HG02885 (cell line): ENCODE results near the gene ATP6V0A4.
"Not testable (repeated sequence)": the region's sequence is repeated elsewhere in the genome, so short reads cannot be mapped to it uniquely, and the experiment has no call there.

Source experiments
- ATAC-seq: cut with Tn5 transposase; IDR thresholded peaks from one replicate; pipeline ENCODE4 v1.9.1; 2021; ENCODE audit warnings: mild to moderate bottlenecking; ENCODE audit not compliant: unreplicated experiment, poor library complexity

ATP6V0A4 gene

GRCh38 chr7:138753150-138753518, 44.9 kb downstream of the ATP6V0A4 start:
- ATAC-seq: no peak

GRCh38 chr7:138752518-138753149, 45.4 kb downstream of the ATP6V0A4 start:
- peak; percentile 71 for ATAC-seq

- ATAC-seq: no peak
Observed at GRCh38 chr7:138750901-138751464, 47.0 kb downstream of the ATP6V0A4 start.

GRCh38 chr7:138750473-138750872, 47.5 kb downstream of the ATP6V0A4 start:
- ATAC-seq: no peak

GRCh38 chr7:138749960-138750359, 48.0 kb downstream of the ATP6V0A4 start:
- ATAC-seq: no peak

- ATAC-seq: no peak
Observed at GRCh38 chr7:138748666-138749065, 49.3 kb downstream of the ATP6V0A4 start.

- no peak for ATAC-seq
Observed at GRCh38 chr7:138746073-138746472, 51.9 kb downstream of the ATP6V0A4 start.

GRCh38 chr7:138745189-138745588, 52.8 kb downstream of the ATP6V0A4 start:
- ATAC-seq: no peak

GRCh38 chr7:138741453-138741735, 56.6 kb downstream of the ATP6V0A4 start:
- no peak for ATAC-seq

GRCh38 chr7:138739859-138740258, 58.1 kb downstream of the ATP6V0A4 start:
- ATAC-seq: no peak

GRCh38 chr7:138738551-138739335, 59.3 kb downstream of the ATP6V0A4 start:
- peak; percentile 93 for ATAC-seq

- ATAC-seq: no peak
Observed at GRCh38 chr7:138738114-138738513, 59.9 kb downstream of the ATP6V0A4 start.

GRCh38 chr7:138735399-138735798, 62.6 kb downstream of the ATP6V0A4 start:
- ATAC-seq: no peak

GRCh38 chr7:138731733-138732132, 66.3 kb downstream of the ATP6V0A4 start:
- not testable (repeated sequence) for ATAC-seq

- no peak for ATAC-seq
Observed at GRCh38 chr7:138729444-138729843, 68.6 kb downstream of the ATP6V0A4 start.

- ATAC-seq: no peak
Observed at GRCh38 chr7:138727336-138728099, 70.5 kb downstream of the ATP6V0A4 start.

- ATAC-seq: no peak
Observed at GRCh38 chr7:138726288-138726687, 71.7 kb downstream of the ATP6V0A4 start.

- no peak for ATAC-seq
Observed at GRCh38 chr7:138720286-138720685, 77.7 kb downstream of the ATP6V0A4 start.

- no peak for ATAC-seq
Observed at GRCh38 chr7:138716889-138717288, 81.1 kb downstream of the ATP6V0A4 start.

GRCh38 chr7:138713191-138713590, 84.8 kb downstream of the ATP6V0A4 start:
- ATAC-seq: no peak

- no peak for ATAC-seq
Observed at GRCh38 chr7:138712652-138713051, 85.3 kb downstream of the ATP6V0A4 start.
